OCI-LY1 (cell line): ENCODE results near the gene EVPL.

Experiments
- H2AFZ ChIP-seq: fragments of 200-600 bp; sonication (generic), shearing (Covaris generic); 2 replicates; pipeline ENCODE4 v1.6.0; 2014; ENCODE audit warnings: antibody characterized with exemption, mild to moderate bottlenecking, low read length
- H3F3A ChIP-seq: fragments of 200-600 bp; sonication (generic), shearing (Covaris generic); 2 replicates; pipeline ENCODE4 v1.6.0; 2014; ENCODE audit warnings: mild to moderate bottlenecking, antibody characterized with exemption, low read length, moderate library complexity; ENCODE audit not compliant: insufficient read depth
- H3K27ac ChIP-seq: fragments of 200-600 bp; sonication (generic); 2 replicates; pipeline ENCODE4 v1.5.1; 2014; ENCODE audit warnings: low read length, mixed run types, mild to moderate bottlenecking, low read depth; ENCODE audit not compliant: poor library complexity, severe bottlenecking
- H3K27me3 ChIP-seq: fragments of 200-600 bp; sonication (generic); 2 replicates; pipeline ENCODE4 v1.6.0; 2014; ENCODE audit warnings: antibody characterized with exemption, mild to moderate bottlenecking, low read length, moderate library complexity; ENCODE audit not compliant: insufficient read depth
- H3K36me3 ChIP-seq: fragments of 200-600 bp; sonication (generic); 2 replicates; pipeline ENCODE4 v1.6.1; 2014; ENCODE audit warnings: mild to moderate bottlenecking, antibody characterized with exemption, low read length, moderate library complexity, mixed read lengths; ENCODE audit not compliant: insufficient read depth
- H3K4me1 ChIP-seq: fragments of 200-600 bp; sonication (generic); 2 replicates; pipeline ENCODE4 v1.5.1; 2014; ENCODE audit warnings: mild to moderate bottlenecking, low read length, moderate library complexity; ENCODE audit not compliant: insufficient read depth, severe bottlenecking
- H3K4me2 ChIP-seq: fragments of 200-600 bp; sonication (generic), shearing (Covaris generic); 2 replicates; pipeline ENCODE4 v1.6.1; 2014; ENCODE audit warnings: low read length
- H3K4me3 ChIP-seq: fragments of 200-600 bp; sonication (generic); 2 replicates; pipeline ENCODE4 v1.5.1; 2014; ENCODE audit warnings: low read length, low read depth, mild to moderate bottlenecking, mixed read lengths; ENCODE audit not compliant: poor library complexity, severe bottlenecking
- H3K79me2 ChIP-seq: fragments of 200-600 bp; shearing (Covaris generic); 2 replicates; pipeline ENCODE4 v1.6.1; 2016; ENCODE audit warnings: mixed run types, low read length, mixed read lengths; ENCODE audit not compliant: insufficient read depth
- H3K9ac ChIP-seq: fragments of 200-600 bp; sonication (generic), shearing (Covaris generic); 2 replicates; pipeline ENCODE4 v1.6.1; 2014; ENCODE audit warnings: mild to moderate bottlenecking, low read length, mixed read lengths
- H3K9me2 ChIP-seq: fragments of 200-600 bp; sonication (generic), shearing (Covaris generic); 2 replicates; pipeline ENCODE4 v1.6.1; 2014; ENCODE audit warnings: low read depth, mild to moderate bottlenecking, low read length, mixed read lengths
- H3K9me3 ChIP-seq: fragments of 200-600 bp; shearing (Covaris generic); 2 replicates; pipeline ENCODE4 v1.6.1; 2014; ENCODE audit warnings: low read length, mixed read lengths
- H4K20me1 ChIP-seq: fragments of 200-600 bp; sonication (generic), shearing (Covaris generic); 2 replicates; pipeline ENCODE4 v1.6.0; 2016; ENCODE audit warnings: mild to moderate bottlenecking, low read length; ENCODE audit not compliant: insufficient read depth
- EZH2 ChIP-seq: fragments of 200-600 bp; sonication (generic), shearing (Covaris generic); IDR thresholded peaks from 2 replicates; pipeline ENCODE4 v1.8.0; 2017; ENCODE audit warnings: borderline replicate concordance, mixed run types, mild to moderate bottlenecking, antibody characterized with exemption, low read length, moderate library complexity, mixed read lengths
- TF ChIP-seq, protein P1 (sequence below): fragments of 200-600 bp; sonication (generic), shearing (Covaris generic); IDR thresholded peaks from 2 replicates; pipeline ENCODE4 v1.5.1; 2017; ENCODE audit warnings: mild to moderate bottlenecking, antibody characterized with exemption, low read length, moderate library complexity, mixed read lengths

Gene EVPL

DNA sequence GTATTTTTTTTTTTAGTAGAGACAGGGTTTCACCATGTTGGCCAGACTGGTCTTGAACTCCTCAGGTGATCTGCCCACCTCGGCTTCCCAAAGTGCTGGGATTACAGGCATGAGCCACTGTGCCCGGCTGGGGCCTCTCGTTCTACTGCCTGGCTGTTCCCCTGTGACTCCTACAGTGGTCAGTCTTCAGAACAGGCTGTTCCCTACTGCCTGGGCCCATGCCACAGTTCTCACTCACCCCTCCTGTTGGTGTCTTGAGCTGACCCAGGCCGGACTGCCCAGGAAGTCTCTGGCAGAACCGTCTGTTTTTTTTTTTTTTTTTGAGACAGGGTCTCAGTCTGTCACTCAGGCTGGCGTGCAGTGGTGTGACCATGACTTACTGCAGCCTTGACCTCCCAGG is 23.2 kb downstream of the EVPL start:
- no peak overlapping the region for H2AFZ ChIP-seq
- no peak overlapping the region for H3K27ac ChIP-seq
- no peak overlapping the region for H3K4me3 ChIP-seq
- H3K9me2 ChIP-seq: no peaks in the 10 kb centered on the region
- no peaks in the 10 kb centered on the region for H3K27me3 ChIP-seq
- H3K9me3 ChIP-seq: no peaks in the 10 kb centered on the region
- no peaks in the 10 kb centered on the region for H3F3A ChIP-seq
- H3K4me2 ChIP-seq: no peak overlapping the region
- H3K79me2 ChIP-seq: no peaks in the 10 kb centered on the region
- no peaks in the 10 kb centered on the region for H3K36me3 ChIP-seq
- no peak overlapping the region for H3K9ac ChIP-seq
- H4K20me1 ChIP-seq: no peaks in the 10 kb centered on the region
- H3K4me1 ChIP-seq: peaks cover 4% of the 10 kb centered on the region
- TF ChIP-seq, protein P1, sequence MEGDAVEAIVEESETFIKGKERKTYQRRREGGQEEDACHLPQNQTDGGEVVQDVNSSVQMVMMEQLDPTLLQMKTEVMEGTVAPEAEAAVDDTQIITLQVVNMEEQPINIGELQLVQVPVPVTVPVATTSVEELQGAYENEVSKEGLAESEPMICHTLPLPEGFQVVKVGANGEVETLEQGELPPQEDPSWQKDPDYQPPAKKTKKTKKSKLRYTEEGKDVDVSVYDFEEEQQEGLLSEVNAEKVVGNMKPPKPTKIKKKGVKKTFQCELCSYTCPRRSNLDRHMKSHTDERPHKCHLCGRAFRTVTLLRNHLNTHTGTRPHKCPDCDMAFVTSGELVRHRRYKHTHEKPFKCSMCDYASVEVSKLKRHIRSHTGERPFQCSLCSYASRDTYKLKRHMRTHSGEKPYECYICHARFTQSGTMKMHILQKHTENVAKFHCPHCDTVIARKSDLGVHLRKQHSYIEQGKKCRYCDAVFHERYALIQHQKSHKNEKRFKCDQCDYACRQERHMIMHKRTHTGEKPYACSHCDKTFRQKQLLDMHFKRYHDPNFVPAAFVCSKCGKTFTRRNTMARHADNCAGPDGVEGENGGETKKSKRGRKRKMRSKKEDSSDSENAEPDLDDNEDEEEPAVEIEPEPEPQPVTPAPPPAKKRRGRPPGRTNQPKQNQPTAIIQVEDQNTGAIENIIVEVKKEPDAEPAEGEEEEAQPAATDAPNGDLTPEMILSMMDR: no peak
- TF ChIP-seq EZH2: no peak

DNA sequence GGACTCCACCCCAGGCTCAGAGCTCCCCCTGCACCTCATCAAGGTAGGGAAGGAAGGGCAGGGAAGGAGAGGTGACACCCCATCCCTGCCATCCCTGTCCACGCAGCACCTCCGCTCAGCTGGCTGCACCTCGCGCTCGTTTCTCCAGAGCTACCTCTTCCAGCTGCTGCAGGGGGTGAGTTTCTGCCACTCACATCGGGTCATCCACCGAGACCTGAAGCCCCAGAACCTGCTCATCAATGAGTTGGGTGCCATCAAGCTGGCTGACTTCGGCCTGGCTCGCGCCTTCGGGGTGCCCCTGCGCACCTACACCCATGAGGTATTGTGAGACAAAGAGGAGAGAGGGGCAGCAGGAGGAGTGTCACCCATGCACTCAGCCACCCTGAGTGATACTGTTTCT is 25.0 kb downstream of the EVPL start:
- H3K27me3 ChIP-seq: no peaks in the 10 kb centered on the region
- no peaks in the 10 kb centered on the region for H3F3A ChIP-seq
- no peak overlapping the region for H3K27ac ChIP-seq
- no peak overlapping the region for H3K4me2 ChIP-seq
- no peak overlapping the region for H3K9ac ChIP-seq
- H4K20me1 ChIP-seq: no peaks in the 10 kb centered on the region
- H3K4me1 ChIP-seq: peaks cover 4% of the 10 kb centered on the region
- TF ChIP-seq EZH2: no peak
- TF ChIP-seq, protein P1: no peak
- H3K9me2 ChIP-seq: no peaks in the 10 kb centered on the region
- H3K79me2 ChIP-seq: no peaks in the 10 kb centered on the region
- H3K4me3 ChIP-seq: no peak overlapping the region
- no peak overlapping the region for H2AFZ ChIP-seq
- no peaks in the 10 kb centered on the region for H3K36me3 ChIP-seq
- no peaks in the 10 kb centered on the region for H3K9me3 ChIP-seq

DNA sequence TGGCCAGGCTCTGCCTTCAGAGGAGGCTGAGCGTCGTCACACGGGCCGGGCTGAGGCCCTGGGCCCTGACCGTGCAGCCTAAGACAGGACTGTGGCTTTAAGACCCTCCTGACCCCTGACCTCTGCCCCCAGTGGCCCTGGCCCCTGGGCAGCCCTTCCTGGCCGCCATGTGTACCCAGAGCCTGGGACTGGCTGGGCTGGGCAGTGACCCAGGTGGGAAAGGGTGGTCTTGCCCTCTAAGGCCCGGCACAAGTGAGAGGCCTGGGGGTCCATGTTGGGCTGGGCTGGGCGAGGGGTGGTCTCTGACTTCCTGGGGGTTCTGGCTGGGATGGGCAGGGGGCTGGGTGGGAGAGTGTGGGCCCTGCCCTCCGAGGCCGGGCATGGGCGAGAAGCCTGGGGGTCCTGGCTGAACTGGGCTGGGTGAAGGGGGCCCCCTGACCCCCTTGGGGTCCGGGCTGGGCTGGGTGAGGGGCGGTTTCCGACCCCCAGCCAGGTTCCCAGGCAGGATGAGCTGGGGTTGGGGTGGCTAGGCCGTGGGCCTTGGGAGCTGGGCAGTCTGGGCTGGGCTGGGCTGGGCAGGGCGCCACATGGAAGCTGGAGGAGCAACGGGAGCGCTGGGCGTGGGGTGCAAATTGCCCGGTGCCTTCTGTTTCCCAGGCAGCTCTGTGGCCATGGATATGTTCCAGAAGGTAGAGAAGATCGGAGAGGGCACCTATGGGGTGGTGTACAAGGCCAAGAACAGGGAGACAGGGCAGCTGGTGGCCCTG is 26.2 kb downstream of the EVPL start, which contains the start of gene CDK3:
TSS of gene CDK3 (plus strand) at position 101 of the 767 bp plus-strand sequence. CDS start at position 672, 571 bp downstream.
- Histone ChIP-seq H3K9me3 (no peaks in the 10 kb centered on the region), H3K79me2 (no peaks in the 10 kb centered on the region), H3K36me3 (no peaks in the 10 kb centered on the region), H3K4me2 (no peak within 1 kb of the TSS), H3K4me3 (no peak within 1 kb of the TSS), H4K20me1 (no peaks in the 10 kb centered on the region), H3K9me2 (no peaks in the 10 kb centered on the region), H3K27ac (no peak within 1 kb of the TSS), H3F3A (no peaks in the 10 kb centered on the region), H2AFZ (no peak within 1 kb of the TSS), H3K9ac (no peak within 1 kb of the TSS), H3K4me1 (peaks cover 10% of the 10 kb centered on the region), H3K27me3 (no peaks in the 10 kb centered on the region)
- TF ChIP-seq EZH2: no peak
- TF ChIP-seq, protein P1: no peak
